NK-92 (cell line): ENCODE results near the gene SUMO4.

Experiments
- DNase-seq: peaks from one replicate; lab custom pipeline; 2025; ENCODE audit not compliant: unreplicated experiment; lab: John Stamatoyannopoulos, UW

Gene SUMO4

GRCh38 chr6:149389509-149390297 is 10.4 kb upstream of the SUMO4 start:
- no peak for DNase-seq

- no peak for DNase-seq
Observed at GRCh38 chr6:149392093-149392492, 8.0 kb upstream of the SUMO4 start.

- DNase-seq, result no peak
Observed at GRCh38 chr6:149392535-149392934, 7.5 kb upstream of the SUMO4 start.

- no peak for DNase-seq
Observed at GRCh38 chr6:149393002-149393679, 6.9 kb upstream of the SUMO4 start.

GRCh38 chr6:149395185-149395584 is 4.9 kb upstream of the SUMO4 start:
- no peak for DNase-seq

- no peak for DNase-seq
Observed at GRCh38 chr6:149397384-149397783, 2.7 kb upstream of the SUMO4 start.

- DNase-seq, result no peak
Observed at GRCh38 chr6:149403534-149403933, 3.5 kb downstream of the SUMO4 start.

GRCh38 chr6:149405823-149406765 is 6.0 kb downstream of the SUMO4 start:
- no peak for DNase-seq

- DNase-seq, result no peak
Observed at GRCh38 chr6:149409617-149410016, 9.6 kb downstream of the SUMO4 start.

GRCh38 chr6:149410557-149410956 is 10.5 kb downstream of the SUMO4 start:
- DNase-seq, result no peak

- DNase-seq, result no peak
Observed at GRCh38 chr6:149414009-149414408, 13.9 kb downstream of the SUMO4 start.

- DNase-seq, result no peak
Observed at GRCh38 chr6:149414821-149415220, 14.8 kb downstream of the SUMO4 start.

GRCh38 chr6:149419696-149420404 is 19.8 kb downstream of the SUMO4 start:
- DNase-seq, result no peak

GRCh38 chr6:149421132-149421531 is 21.1 kb downstream of the SUMO4 start:
- no peak for DNase-seq

- no peak for DNase-seq
Observed at GRCh38 chr6:149422581-149422980, 22.5 kb downstream of the SUMO4 start.

- DNase-seq, result no peak
Observed at GRCh38 chr6:149423964-149424440, 23.9 kb downstream of the SUMO4 start.

- no peak for DNase-seq
Observed at GRCh38 chr6:149425224-149425623, 25.2 kb downstream of the SUMO4 start.

GRCh38 chr6:149425754-149426153 is 25.7 kb downstream of the SUMO4 start:
- no peak for DNase-seq

GRCh38 chr6:149428606-149429005 is 28.5 kb downstream of the SUMO4 start:
- DNase-seq, result no peak

GRCh38 chr6:149429427-149430360 is 29.6 kb downstream of the SUMO4 start:
- DNase-seq, result no peak
